B cell (primary cell): Measurements from ENCODE around the gene WDFY2.

Experiments used
- CTCF ChIP-seq: fragments of 200-600 bp; IDR thresholded peaks from one replicate; pipeline ENCODE4 v1.8.0; 2022; ENCODE audit warnings: antibody characterized with exemption, mild to moderate bottlenecking
- EZH2 ChIP-seq: IDR thresholded peaks from 2 replicates; pipeline ENCODE4 v1.6.1; 2012; ENCODE audit warnings: borderline replicate concordance, low read depth, mild to moderate bottlenecking, moderate library complexity, low read length; ENCODE audit not compliant: insufficient read depth, poor library complexity, severe bottlenecking

- TF ChIP-seq CTCF (no peak), EZH2 (no peak)
Observed at GRCh38 chr13:51773515-51773914, 189.3 kb downstream of the WDFY2 start.
